Activated CD8-positive, alpha-beta memory T cell treated with anti-CD3 and anti-CD28 coated beads for 1 hour (primary cell): ENCODE measurements around the gene CFAP92.
"Not testable (repeated sequence)": the region's sequence is repeated elsewhere in the genome, so short reads cannot be mapped to it uniquely, and the experiment has no call there.

ENCODE experiments used
- DNase-seq, 2 donors: peaks; one replicate each; pipeline ENCODE4 v3.0.0-alpha.2; 2020; ENCODE audit warnings: low read depth in 1 of 2; ENCODE audit errors: extremely low read depth in 1 of 2

Gene CFAP92

GRCh38 chr3:128906031-128906803, 87.7 kb downstream of the CFAP92 start:
- DNase-seq = no peak

DNA sequence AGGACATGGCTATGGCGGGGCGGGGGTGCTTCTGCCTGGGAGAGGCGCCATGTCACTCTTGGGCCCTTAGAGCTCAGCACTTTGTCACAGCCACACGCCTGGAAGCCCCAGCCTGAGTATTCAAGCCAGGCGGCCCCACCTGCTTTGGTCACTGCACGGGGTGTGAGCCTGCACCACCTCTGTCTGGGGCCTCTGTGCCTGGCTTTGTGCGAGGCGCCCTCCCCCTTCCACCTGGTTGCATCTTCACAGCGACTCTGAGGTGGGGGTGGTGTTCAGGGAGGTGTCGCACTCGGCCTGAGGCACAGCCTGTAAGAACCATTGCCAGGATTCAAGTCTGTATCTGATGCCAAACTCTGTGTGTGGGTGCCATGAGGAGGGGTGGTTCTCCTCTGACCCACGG, 90.4 kb downstream of the CFAP92 start:
- no peak for DNase-seq

DNA sequence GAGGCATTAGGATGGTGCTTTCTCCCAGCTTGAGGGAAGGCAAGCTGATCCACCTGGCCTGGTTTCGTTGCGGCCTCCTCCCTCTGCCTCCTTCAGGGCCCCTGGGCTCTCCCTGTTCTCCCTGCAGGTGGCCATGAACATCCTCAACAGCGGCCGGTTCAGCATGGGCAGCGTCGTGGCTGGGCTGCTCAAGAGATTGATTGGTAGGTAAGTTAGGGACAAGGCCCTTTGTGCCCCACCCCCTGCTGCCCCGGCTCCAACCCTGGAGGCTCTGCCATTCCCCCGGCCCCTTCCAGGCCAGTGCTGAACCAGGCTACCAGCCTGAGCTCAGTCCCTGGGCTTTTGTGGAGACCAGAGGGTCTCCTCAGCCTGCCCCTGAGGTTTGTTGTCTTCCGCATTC, 91.5 kb downstream of the CFAP92 start:
- no peak for DNase-seq

GRCh38 chr3:128895843-128896697, 97.8 kb downstream of the CFAP92 start:
- DNase-seq = no peak

DNA sequence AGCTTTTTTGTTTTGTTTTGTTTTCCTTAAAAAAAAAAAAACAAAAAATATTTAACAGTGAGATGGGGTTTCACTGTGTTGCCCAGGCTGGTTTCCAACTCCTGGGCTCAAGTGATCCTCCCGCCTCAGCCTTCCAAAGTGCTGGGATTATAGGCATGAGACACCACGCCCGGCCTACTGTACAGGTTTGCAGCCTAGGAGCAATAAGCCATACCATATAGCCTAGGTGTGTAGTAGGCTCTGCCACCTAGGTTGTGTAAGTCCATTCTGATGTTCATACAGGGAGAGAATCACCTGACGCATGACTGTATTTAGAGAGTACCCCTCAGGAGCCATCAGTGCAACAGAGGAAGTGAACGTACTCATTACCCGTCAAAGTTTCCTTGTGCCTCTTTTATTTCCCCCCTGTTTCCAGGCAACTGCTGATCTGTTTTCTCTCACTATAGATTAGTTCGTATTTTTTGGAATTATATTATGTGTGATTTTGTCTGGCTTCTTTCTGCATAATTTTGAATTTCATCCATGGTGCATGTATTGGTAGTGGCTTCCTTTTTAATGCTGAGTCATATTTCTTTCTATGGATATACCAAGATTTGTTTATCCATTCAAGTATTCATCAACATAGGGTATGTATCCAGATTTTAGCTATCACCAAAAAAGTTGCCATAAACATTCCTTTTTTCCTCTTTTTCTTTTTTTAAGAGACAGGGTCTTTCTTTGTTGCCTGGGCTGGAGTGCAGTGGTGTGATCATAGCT, 104.6 kb downstream of the CFAP92 start:
- no peak for DNase-seq

GRCh38 chr3:128884992-128885391, 108.9 kb downstream of the CFAP92 start:
- DNase-seq = no peak

DNA sequence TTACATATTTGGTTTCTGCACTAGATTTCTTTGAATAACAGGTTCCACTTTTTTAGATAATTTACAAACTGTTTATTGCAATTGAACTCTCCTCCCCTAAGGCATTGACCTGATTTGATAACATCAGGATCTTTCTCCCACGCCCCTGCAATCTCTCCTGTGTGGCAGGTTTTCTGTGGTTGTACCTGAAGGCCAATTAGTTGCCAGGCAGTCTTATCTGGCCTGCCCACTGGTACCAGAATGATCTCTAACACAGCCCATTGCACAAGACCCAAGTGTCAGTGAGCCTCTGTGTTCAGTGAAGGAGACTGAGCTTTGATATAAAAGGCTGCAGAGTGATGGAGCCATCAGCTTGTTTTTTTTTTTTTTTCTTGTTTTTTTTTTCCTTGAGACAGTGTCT, 111.2 kb downstream of the CFAP92 start:
- no peak for DNase-seq

DNA sequence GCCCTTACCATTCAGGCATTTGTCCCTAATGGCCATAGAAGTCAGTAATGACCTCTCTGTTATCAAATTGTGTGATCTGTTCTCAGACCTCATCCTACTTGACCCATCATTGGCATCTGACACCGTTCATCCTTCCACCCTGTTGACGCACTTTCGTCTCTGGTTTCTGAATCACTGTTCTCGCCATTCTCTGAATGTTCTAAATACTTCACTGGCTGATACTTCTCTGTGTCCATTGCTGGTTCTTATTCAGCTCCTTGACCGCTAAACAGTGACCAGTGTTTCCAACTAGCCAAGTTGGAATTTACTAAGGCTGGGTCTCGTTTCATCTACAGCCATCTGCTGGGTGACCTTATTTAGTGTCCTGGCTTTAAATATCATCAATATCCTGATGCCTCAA, 112.3 kb downstream of the CFAP92 start:
- DNase-seq = no peak

- DNase-seq = not testable (repeated sequence)
Measured at GRCh38 chr3:128880455-128880854, 113.4 kb downstream of the CFAP92 start.

DNA sequence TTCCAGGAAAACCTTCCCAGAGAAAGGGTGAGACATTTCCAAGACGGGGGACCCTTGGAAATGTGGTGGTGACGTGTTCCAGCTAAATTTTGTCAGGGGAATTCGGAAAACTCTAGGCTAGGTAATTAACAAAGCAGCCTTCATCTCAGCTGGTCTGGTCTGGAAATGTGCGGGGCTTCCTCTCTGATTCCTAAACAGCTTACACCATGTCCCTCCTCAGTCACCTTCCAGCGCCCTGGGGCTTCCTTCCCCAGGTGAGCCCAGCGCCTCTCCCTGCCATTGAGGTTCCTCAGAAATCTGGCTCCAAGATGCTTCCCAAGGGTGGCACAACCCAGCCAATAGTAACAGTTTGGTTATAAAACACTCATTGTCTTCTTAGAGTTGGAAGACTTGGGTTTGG, 113.9 kb downstream of the CFAP92 start:
- DNase-seq = no peak

GRCh38 chr3:128879125-128879969, 114.5 kb downstream of the CFAP92 start, which contains the start of gene ACAD9:
ACAD9 (plus strand) TSS chr3:128879620; CDS start chr3:128879692, 72 bp downstream.
- DNase-seq = peak; percentile 89 to 95

GRCh38 chr3:128878556-128879124, 115.2 kb downstream of the CFAP92 start:
- DNase-seq = no peak

GRCh38 chr3:128878011-128878457, 115.8 kb downstream of the CFAP92 start:
- no peak for DNase-seq

DNA sequence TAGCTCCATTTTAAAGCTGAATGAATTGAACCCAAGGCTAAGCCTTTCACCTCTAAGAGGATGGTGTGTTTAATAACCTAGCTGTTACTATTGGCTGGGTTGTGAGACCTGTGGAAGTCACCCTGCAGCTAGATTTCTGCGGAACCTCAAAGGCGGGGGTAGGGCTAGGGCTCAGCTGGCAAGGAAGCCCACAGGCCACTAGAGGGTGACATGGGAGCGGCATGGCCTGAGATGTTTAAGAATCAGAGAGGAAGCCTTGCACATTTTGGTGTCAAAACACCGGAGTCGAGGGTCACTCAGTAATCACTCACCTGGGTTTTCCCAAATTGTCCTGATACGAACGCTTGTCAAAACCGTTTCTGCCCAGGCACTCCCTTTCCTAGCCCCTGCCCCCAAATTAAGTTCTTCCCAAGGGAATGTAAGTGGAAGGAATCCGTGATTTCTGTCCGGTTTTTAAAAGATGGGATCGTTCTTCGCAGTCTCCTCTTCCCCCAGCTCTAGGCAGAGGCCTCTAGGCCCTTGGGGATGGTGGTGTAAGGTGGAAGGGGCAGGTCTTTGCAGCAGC, 118.2 kb downstream of the CFAP92 start:
- peak; percentile 21 to 22 for DNase-seq

DNA sequence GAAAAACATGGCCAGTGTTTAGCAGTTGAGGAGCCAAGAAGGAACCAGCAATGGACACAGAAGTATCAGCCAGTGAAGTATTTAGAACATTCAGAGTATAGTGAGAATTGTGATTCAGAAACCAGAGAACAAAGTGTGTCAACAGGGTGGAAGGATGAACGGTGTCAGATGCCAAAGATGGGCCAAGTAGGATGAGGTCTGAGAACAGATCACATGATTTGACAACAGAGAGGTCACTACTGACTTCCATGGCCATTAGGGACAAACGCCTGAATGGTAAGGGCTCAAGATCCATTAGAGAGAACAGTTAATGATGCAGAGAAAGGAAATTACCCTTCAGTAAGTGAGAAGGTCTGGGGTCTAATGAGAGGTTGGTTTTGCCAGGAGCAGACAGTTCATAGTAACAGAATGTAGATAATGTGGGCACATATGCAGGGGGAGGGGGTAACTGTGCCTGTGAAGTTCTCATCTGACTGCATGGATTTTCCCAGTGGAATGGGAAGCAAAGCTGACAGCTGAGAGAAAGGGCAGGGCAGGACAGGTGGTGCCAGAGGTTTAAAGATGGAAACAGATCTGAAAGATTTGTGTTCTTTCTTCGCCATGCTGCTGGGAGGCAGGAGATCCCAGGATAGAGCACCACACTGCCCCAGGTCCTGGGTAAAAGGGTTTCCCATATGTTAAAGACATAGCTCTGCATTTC, 119.2 kb downstream of the CFAP92 start:
- no peak for DNase-seq

- no peak for DNase-seq
Measured at GRCh38 chr3:128873244-128874022, 120.4 kb downstream of the CFAP92 start.

- no peak for DNase-seq
Measured at GRCh38 chr3:128872744-128873143, 121.1 kb downstream of the CFAP92 start.

DNA sequence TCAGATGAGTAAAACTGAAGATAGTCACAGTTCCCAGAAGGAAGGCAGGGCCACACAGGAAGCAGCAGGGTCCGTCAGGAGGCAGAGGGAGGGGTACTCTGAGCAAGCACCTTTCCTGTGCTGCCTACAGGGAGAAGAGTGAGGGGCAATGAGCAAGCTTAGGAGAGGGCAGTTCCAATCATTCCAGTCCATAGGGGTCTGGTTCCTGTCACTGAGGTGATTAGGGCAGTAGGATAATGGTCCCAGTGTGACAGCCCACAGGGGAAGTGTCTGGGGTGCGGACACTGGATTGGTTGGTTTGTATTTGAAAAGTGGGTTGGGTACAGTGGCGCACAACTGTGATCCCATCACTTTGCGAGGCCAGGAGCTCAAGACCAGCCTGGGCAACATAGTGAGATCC, 121.6 kb downstream of the CFAP92 start:
- no peak for DNase-seq
